UCSD-AML1 (cell line): ENCODE data around the gene SLC39A12.
A peak's percentile ranks its signal among the peaks of the same experiment; 100 is the strongest.

ENCODE experiments used
- DNase-seq: peaks from one replicate; lab custom pipeline; 2025; ENCODE audit not compliant: unreplicated experiment; lab: John Stamatoyannopoulos, UW

The SLC39A12 gene

DNA sequence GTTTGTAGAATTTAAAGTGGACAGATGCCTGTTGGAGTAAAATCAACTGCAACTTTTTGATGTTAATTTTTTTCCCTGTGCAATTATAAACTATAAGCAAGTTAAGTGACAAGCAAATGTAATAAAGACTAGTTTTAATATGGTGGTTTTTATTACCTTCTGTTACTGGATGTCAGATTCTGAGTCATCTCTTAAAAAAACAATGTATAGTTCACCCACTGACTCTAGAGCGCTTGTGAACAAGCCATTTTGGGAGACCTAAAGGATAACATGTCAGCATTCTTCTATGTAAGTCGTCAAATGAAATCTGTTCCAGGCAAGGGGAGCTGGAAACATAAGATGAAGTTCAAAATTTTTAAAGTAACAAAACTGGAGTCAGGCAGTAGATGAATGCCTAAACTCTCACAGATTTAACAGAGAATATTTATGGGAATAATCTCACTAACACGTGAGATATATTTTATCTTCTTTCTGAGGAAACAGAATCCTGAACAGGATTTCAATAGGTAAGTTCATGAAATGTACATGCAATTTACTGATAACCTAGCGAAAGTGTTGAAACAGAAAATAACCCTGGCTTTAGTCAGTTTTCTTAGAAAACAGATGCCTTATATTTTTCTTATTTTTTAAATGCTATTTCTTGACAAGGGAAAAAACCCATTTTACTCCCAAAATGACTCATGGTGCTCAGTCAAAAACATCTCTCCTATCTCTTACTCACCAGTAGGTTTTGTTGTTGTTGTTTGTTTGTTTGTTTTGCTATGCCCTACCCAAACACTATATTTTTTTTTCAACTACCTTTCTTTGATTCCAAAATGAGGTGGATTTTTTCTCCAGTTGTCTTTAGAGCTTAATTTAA lies 91.7 kb downstream of the SLC39A12 start:
- DNase-seq: no peak

DNA sequence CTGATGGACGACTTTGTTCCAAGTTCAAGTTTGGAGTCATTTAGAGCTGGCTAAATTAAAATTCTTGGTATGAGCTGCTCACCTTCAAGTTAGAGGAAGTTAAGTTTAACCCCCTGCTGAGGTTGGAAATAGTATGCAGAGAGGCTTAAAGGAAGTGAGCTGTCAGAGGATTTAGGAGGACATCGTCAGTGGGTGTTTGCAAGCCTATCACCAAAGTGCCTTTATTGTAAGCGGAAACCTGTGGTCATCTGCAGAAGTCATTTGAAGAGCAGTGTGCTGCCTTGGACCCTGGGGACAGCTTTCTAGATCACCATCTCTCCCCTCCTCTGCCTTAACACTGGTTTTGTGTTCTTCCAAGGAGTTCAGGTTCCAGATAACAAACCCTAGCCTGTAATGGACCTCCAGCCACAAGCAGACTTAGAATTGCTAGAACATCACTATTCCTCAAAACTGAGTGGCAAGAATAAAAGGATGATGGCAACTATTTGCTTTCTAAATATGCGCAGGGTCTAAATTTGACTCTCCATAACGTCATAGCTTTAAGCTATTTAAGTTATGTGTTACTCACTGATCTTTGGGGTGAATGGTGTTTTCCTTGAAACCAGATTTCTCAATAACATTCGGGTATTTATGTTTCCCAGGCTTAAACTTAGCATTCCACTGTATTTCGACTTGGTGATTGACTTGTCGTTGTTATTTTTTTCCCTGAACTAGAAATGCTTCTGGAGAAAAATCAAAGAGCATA lies 93.4 kb downstream of the SLC39A12 start:
- DNase-seq: peak; percentile 37

DNA sequence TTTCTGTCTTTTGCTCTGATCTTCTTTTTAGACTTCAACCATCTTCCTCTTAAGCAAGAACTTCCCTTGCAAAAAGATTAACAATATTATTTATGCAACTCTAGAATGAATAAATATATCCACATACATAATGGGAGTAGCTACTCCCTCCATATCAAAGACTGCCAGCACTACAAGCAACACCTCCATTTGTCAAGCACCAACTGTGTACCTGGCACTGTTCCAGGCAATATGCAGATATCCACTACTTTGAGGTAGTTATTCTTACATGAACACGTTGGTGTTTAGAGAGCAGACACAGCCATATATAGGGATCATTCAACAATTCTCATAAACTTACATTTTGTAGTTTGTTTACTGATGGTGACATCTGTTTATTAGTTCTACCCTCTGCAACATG lies 104.9 kb downstream of the SLC39A12 start:
- no peak for DNase-seq

DNA sequence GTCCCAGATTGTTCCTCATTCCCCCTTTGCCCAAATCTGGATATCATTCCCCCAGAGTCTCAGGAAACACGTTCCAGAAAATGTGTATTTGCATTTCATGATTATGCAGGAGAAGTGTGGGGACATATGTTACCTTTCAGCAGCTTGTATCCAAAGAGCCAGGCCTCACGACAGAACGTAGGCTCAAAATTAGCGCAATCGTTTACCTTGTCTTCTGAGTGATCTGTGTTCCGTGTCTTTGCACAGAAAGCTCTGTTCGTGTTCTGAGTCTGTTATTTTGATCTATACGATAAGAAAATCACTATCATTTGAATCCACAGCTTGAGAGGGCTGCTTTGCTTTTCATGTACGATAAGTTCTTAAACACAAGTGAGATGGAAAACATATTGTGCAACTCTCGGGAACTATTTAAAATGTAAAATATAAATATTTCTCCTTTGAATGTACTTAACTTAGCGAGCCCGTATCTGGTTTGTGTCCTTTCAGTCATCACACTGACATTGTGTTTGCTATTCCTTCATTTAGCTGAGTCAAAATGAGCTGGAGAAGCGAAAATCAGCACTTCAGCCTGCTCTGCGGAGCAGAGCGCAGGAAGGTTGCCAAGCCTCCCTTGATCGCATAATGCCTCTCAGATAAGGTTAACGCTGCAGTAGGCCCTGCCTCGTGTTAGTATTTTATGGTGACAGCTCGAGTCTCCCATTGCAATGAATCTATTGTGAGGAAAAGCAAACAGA lies 108.3 kb downstream of the SLC39A12 start:
- no peak for DNase-seq

DNA sequence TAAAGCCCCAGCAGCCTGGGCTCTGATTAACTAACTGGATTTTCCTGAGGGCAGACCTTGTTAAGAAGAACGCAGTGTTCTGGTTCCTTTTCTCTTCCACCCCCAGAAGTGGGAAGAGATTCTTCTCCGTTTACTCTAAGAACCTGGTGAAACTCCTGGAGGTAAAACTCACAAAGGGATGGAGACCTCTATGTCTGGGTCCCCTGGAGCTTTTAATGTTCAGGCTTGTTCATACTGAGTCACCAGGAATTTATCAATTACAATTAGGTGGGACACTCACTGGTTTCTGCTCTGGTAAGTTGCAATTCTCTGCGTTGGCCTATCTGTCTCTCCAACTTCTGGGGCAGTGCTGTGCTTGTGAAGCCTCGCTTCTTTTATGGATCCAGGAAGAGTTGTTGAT lies 115.2 kb downstream of the SLC39A12 start:
- no peak for DNase-seq

DNA sequence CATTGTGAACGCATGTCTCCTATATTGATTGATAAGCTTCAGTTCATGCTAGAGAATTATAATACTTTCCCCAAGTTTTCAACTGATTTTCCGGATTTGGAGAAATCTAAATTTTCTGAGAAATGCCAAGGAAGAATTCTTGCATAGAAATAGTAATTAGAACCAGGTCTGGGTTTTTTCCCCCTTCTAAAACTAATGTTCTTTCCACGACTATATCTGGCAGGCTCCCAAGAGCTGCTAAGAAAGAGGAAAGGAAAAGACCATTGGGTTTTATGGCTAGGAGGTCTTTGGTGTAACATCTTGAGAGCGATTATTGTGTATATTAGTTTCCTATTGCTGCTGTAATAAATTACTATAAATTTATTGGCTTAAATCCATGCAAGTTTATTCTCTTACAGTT lies 116.7 kb downstream of the SLC39A12 start:
- no peak for DNase-seq

DNA sequence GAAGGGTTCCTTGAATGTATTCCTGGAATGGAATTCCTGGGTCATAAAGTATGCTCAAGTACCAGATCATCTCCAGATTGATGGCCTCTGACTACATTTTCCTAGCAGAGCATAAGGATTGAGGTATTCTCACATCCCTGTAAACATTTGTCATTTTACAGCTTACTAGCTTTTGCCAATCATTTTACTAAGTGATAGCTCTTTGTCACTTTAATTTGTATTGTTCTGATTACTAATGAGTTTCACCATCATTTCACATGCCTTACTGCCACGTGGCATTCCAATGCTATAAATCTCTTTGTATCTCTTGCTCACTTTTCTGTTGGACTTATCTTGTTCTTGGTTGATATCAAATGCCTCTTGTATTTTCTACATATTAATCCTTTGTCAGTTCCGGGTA lies 119.9 kb downstream of the SLC39A12 start:
- no peak for DNase-seq

DNA sequence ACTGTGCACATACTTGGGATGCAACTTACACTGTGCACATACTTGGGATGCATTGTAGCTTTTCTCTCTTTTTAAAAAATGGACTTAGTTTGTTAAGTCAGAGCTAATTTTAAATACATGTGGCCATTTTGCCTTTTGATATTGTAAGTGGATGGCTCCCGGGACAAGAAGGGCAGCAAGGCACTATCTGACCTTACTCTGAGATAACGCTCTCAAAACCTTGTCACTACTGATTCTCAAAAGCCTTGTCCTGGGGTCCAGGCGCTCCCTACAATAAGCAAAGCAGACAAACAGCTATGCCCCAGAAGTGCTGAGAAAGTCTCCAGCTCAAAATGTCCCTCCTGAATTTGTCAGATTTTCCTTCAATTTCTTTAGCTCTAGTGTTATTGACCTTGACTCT lies 121.6 kb downstream of the SLC39A12 start:
- DNase-seq: no peak

DNA sequence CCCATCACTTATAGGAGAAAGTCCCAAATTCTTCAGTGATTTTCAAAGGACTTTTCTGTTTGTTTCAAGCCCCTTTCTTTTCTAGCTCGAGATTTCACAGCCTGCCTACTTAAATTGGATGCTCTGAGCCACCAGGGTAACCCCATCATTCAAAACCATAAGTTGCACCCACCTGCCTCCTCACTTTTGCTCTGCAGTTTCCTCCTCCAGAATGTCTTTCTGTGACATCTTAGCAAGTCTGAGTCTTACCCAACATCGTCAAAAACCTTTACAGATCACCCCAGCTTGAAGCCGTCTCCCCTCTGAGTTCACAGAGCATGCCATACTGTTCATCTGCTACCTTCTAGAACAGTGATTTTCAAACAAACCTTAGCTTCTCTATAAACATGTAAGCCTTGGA lies 124.2 kb downstream of the SLC39A12 start:
- no peak for DNase-seq

DNA sequence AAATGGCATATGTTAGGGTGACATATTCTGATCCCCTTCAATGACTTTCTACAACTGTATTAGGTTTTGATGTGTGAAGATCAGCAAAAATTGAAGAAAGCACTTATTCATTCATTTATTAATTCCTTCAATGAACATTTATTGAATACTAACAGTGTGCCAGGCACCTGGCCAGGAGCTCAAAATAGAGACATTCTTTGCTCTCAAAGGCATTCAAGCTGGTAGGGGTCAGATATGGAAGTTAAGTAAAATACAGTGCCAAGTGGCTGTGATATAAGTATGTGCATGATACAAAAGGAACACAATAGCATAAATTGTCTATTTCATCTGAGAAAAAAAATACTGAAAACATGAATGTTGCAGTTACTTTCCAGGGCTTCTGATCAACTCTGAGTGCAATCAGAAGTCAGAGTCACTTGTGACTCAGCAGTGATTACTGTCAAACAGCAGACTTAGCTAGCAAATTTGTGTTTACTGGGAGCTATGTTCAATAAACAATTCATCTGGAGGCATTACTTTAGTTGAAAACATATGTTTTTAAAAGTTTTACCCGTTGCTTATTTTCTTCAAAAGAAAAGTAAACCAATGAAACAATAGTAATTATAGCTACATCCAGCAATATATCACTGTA lies 128.1 kb downstream of the SLC39A12 start:
- DNase-seq: no peak

DNA sequence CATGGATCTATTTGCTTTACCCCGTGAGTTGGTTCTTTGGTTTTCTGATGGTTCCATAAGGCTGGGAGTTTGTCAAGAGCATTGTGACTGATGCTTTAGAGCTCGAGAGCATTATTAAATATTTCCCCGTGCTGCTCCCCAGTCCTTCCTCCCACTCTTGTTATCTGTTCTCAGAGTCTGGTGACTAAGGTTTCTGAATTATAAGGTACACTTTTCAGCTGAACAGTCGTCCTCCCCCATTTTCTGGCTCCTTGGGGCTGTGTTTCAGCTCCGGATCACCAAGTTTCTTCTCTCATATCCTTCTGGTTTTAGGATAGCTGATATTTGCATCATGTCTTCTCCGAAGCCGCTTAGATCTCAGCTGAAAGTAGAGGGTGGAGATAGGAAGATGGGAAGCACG lies 130.7 kb downstream of the SLC39A12 start:
- no peak for DNase-seq

DNA sequence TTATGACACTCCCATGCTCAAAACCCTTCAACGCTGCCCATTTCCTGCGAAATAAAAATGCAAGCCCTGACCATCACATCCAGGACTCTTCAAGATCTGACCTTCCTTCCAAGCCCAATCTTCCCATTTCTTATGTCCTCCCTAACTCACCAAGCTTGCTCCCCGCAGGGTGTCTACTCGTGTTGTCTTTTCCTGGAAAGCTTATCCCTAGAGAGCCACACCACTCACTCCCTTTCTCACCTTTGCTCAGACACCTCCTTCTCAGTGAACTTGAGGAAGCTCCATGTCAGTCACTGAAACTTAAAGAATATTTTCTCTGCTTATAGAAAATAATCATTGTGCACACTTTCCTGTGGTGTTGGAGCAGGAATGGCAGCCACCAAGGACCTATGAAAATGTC lies 134.1 kb downstream of the SLC39A12 start:
- DNase-seq: no peak

DNA sequence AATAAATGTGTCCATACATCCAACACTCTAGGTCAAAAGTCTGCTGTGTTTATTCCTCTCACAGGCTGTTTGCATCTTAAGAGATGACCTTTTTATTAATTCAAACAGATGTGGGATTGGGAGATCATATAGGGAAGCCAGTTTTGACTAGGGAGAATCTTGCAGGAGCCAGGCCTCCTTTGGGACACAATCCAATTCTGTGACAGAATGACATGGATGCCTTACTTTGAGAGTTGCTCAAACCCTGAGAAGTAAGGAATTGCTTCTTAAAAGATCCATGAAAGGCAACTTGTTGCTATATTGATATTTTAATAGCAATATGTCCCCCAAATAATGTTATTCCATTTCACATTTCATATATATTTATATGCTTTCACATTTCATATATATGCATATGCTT lies 135.0 kb downstream of the SLC39A12 start:
- no peak for DNase-seq

DNA sequence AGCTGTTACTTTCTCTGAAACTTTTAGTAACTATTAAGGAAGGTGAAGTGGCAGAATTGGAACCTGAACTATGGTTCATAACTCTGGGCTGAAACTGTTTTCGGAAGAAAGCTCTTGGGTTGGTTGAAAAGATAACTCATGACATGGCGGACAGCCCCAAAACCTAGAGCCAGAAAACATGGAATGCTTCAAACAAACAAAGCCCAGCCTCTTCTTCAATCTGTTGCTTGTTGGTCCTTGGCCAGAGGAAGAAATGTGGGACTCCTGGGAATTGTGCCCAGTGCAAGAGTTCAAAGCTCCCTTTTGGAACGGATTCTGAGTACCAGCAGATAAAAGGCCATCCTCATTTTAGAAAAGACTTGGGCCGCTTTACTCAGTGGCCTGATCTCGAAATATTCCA lies 135.6 kb downstream of the SLC39A12 start:
- no peak for DNase-seq
